ENCODE data around the gene ACER2.
"Not testable (repeated sequence)": the region's sequence is repeated elsewhere in the genome, so short reads cannot be mapped to it uniquely, and the experiment has no call there.

ACER2 gene

DNA sequence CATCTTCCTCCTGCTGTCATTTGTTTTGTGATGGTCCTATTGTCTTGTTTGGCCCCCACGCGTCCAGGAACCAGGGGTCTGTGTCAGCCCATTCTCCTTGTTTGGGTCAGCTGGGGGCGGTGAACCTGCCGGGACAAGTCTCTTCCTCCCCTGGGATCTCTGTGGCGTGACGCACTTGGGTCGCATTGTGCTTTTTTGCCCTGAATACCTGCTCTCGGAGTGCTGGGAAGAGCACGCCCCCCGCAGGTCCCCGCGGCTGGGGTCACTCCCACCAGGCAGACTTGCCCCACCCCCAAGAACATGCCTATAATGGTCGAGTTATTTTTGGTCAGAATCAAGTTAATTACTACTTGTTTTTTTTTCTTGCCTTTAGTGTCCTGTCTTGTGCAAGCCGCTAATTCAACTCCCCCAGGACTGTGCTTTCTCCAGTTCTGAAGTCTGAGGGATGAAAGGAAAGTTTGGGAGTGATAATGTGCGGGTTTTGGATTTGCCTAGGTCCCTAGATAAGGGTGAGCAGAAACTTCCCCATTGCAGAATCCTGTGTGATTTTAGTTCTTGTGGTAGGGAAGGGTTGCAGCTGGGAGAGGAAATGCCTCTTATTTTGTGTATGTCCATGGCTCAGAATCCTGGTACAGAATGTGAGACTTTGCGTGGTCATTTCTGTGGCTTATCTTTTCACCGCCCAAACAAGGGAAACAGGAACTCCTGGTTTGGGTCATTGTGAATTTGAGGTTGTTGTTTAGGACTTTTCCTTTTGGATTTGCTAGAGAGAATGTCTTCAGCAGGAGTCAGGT, 789 bp downstream of the ACER2 start:
- no peak for TF ChIP-seq CTCF (IDR thresholded peaks at IDR 0.05; ENCODE audit: extremely low read depth, missing control alignments)
- peak; percentile 43 for DNase-seq (ENCODE audit: low spot score)

GRCh38 chr9:19410195-19410503, 1.3 kb downstream of the ACER2 start:
- no peak for TF ChIP-seq CTCF (IDR thresholded peaks at IDR 0.05; ENCODE audit: extremely low read depth, missing control alignments)

GRCh38 chr9:19410594-19410993, 1.8 kb downstream of the ACER2 start:
- no peak for TF ChIP-seq CTCF (IDR thresholded peaks at IDR 0.05; ENCODE audit: extremely low read depth, missing control alignments)
- no peak for DNase-seq (ENCODE audit: low spot score)

More at GRCh38 chr9:19410195-19410503, 1.3 kb downstream of the ACER2 start:
- DNase-seq (ENCODE audit: low spot score): no peak

GRCh38 chr9:19411316-19411715, 2.5 kb downstream of the ACER2 start:
- no peak for TF ChIP-seq CTCF (IDR thresholded peaks at IDR 0.05; ENCODE audit: extremely low read depth, missing control alignments)
- DNase-seq (ENCODE audit: low spot score): no peak

DNA sequence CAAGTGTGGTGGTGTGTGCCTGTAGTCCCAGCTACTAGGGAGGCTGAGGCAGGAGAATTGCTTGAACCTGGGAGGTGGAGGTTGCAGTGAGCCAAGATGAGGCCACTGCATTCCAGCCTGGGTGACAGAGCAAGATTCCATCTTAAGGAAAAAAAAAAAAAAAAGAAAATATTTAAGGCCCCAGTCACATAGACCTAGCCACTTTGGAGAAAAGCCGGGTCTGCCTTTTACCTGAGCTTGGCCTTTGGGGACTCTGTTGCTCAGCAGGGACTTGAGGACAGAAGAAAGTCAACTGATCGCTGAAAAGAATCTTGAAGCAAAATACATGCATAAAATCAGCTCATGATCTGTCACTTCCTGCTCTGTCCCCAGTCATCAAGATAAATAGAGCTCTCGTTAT, 4.6 kb downstream of the ACER2 start:
- DNase-seq (ENCODE audit: low spot score): not testable (repeated sequence)

DNA sequence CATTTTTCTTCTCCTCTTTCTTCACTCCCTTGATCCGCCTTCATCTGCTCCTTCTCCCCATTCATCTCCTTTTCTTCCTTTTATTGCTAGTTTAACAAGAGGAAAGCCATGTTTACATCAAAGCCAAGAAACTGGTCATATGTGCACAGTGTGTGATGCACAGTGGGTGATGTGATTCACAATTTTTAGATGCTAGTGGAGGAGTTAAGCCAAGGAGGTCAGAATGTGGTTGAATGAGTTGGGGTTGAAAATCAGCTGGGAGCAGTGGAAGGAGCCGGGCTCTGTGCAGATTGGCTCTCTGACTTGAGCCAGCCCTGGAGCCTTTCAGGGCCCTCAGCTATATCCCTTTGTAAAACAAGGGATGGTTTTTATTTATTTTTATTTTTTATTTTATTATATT, 7.3 kb downstream of the ACER2 start:
- TF ChIP-seq CTCF (IDR thresholded peaks at IDR 0.05; ENCODE audit: extremely low read depth, missing control alignments): no peak
- DNase-seq (ENCODE audit: low spot score): no peak

DNA sequence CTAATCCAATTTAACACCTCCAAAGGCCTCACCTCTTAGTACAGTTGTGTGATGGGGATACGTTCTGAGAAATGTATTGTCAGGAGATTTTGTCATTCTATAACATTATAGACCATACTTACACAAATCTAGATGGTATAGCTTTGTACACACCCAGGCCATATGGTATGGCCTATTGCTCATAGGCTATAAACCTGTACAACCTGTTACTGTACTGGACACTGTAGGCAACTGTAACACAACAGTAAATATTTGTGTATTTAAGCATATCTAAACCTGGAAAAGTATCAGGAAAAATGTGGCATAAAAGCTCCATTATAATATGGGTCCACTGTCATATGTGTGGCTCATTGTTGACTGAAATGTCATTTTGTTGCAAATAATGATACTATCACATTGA, 12.1 kb downstream of the ACER2 start:
- no peak for TF ChIP-seq CTCF (IDR thresholded peaks at IDR 0.05; ENCODE audit: extremely low read depth, missing control alignments)

GRCh38 chr9:19423163-19423562, 14.4 kb downstream of the ACER2 start:
- TF ChIP-seq CTCF (IDR thresholded peaks at IDR 0.05; ENCODE audit: extremely low read depth, missing control alignments): no peak
- DNase-seq (ENCODE audit: low spot score): no peak

More for the DNA sequence above, 12.1 kb downstream of the ACER2 start:
- DNase-seq (ENCODE audit: low spot score): no peak

All from GM20000 (cell line).